GM18498 (cell line): ENCODE data around the gene MFSD1.

Source experiments
- ATAC-seq: cut with Tn5 transposase; IDR thresholded peaks from one replicate; pipeline ENCODE4 v1.9.1; 2021; ENCODE audit warnings: mild to moderate bottlenecking, moderate library complexity; ENCODE audit not compliant: unreplicated experiment

Gene MFSD1

GRCh38 chr3:158801696-158802408, at the start of gene MFSD1:
TSS of gene MFSD1 (plus strand) at chr3:158802054. CDS start at chr3:158802153, 99 bp downstream.
- peak; percentile 98 for ATAC-seq

DNA sequence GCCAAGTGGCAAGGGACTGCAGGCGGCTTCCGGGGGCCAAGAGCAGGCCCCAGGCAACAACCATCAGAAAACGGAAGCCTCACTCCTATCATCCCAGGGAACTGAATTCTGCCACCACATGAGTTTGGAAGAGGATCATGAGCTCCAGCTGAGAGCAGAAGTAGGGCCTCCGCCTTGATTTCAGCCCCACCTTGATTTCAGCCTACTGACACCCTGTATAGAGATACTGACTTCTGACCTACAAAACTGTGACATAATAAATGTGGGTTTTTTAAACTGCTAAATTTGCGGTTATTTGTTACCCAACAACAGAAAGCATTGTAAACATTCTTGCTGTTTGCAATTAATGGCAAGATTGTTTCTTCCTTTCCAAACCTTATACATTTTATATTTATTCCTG, 48.0 kb upstream of the MFSD1 start:
- no peak for ATAC-seq

- ATAC-seq, result no peak
Measured at GRCh38 chr3:158755421-158755820, 46.4 kb upstream of the MFSD1 start.

- ATAC-seq, result no peak
Measured at GRCh38 chr3:158761350-158761749, 40.5 kb upstream of the MFSD1 start.

- no peak for ATAC-seq
Measured at GRCh38 chr3:158762701-158763100, 39.2 kb upstream of the MFSD1 start.

GRCh38 chr3:158763421-158763820, 38.4 kb upstream of the MFSD1 start:
- ATAC-seq, result no peak

- ATAC-seq, result no peak
Measured at GRCh38 chr3:158765518-158766205, 36.2 kb upstream of the MFSD1 start.

- no peak for ATAC-seq
Measured at GRCh38 chr3:158766364-158766763, 35.5 kb upstream of the MFSD1 start.

DNA sequence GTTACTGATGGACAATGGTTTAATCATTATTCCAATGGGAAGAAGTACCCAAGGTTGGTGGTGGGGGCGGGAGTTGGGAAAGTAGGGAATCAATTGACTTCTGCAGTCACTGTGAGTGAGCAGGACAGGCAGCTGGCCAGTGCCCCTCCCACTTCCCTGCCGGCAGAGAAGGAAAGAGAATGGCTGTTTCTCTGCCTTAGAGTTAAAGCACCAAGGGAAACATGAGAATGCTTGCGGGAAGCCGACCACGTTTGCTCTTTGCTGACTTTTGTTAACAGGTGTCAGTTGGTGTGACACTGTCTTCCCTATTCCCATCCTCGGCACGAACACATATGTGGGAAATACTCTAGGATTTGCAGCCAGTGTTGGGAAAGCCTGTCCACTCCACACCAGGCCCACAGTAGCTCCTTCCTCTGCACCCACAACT, 33.5 kb upstream of the MFSD1 start:
- ATAC-seq, result no peak

GRCh38 chr3:158768881-158769543, 32.8 kb upstream of the MFSD1 start:
- no peak for ATAC-seq

DNA sequence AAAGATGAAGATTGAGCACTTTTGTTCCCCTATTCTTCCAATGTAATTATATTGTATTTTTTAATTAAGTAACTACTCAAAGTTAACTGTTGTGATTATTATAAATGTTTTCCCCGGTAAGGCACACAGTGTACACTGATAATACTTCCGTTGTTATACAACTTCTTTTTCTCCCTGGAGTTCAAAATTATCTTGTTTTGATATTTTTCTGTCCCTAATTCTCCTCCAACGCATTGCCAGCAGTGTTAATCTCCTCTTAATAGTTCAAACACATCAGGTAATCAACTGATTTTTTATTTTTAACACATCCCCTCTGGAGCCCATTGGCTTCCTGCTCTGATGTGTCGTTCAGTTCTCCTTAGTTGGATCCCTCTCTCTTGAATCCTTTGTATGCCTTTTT, 32.3 kb upstream of the MFSD1 start:
- ATAC-seq, result no peak

- ATAC-seq, result no peak
Measured at GRCh38 chr3:158769952-158770740, 31.7 kb upstream of the MFSD1 start.

DNA sequence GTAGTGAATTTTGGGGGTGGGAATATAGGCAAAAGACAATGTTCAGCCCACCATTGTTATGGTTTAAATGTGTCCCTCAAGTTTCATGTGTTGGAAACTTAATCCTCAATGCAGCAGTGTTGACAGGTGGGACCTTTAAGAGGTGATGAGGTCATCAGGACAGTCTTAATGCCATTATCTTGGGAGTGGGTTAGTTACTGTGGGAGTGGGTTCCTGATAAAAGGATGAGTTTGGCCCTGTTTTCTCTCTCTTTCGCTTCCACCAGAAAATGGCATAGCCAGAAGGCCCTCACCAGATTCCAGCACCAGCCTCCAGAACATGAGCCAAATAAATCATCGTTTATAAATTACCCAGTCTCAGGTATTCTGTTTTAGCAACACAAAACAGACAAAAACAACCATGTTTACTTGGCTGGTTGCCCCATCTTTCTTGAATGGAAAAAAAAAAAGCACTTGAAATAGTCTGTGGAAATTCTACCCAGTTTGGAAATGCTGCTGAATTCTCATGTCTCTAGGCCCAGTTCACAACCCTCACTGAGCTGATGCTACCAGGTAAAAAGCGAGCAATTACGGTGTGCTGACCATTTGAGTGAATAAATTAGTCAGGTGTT, 31.0 kb upstream of the MFSD1 start:
- ATAC-seq, result no peak

DNA sequence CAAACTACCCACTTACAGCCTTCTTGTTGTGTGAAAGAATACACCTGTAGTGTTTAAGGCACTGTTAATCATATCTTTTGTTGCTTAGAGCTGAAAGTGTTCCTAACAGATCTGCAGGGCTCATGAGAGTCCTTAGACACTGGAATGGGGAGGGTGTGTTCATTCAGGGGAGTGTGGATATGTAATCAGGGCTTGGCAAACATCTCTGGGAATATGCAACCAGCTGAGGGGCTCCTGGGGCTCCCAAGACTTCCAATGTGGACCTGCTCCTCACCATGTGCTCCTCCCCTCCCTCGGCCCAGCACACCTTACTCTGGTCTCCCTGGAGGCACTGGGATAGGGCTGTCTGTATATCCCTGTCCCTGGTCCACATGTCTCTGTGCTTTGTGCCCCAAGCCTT, 30.3 kb upstream of the MFSD1 start:
- ATAC-seq, result no peak

GRCh38 chr3:158771982-158772381, 29.9 kb upstream of the MFSD1 start:
- no peak for ATAC-seq

GRCh38 chr3:158773166-158773565, 28.7 kb upstream of the MFSD1 start:
- ATAC-seq, result no peak

- no peak for ATAC-seq
Measured at GRCh38 chr3:158773845-158774830, 27.7 kb upstream of the MFSD1 start.

GRCh38 chr3:158774965-158775364, 26.9 kb upstream of the MFSD1 start:
- no peak for ATAC-seq
